ENCODE results near the gene EXOC3L1.

The EXOC3L1 gene

DNA sequence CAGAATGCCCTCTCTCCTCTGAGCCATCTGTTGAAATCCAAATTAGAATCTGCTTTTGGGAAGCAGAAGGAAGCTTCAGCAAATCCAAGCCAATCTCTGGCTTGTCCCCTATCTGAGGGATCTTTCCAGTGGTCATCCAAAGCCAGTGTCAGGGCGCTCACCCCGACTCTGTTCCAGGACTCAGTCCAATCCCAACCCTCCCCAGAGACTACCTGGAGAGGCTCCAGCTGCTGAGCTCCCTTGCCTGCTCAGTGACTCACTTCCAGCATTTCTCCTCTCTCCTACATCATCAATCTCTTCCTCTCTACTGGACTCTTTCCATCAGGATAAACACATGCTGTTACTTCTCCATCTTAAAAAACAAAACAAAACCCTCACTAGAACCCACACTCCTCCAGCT lies 8.6 kb downstream of the EXOC3L1 start:
- DNase-seq = no peak

- no peak for DNase-seq
Measured at GRCh38 chr16:67180166-67180565, 9.8 kb downstream of the EXOC3L1 start.

DNA sequence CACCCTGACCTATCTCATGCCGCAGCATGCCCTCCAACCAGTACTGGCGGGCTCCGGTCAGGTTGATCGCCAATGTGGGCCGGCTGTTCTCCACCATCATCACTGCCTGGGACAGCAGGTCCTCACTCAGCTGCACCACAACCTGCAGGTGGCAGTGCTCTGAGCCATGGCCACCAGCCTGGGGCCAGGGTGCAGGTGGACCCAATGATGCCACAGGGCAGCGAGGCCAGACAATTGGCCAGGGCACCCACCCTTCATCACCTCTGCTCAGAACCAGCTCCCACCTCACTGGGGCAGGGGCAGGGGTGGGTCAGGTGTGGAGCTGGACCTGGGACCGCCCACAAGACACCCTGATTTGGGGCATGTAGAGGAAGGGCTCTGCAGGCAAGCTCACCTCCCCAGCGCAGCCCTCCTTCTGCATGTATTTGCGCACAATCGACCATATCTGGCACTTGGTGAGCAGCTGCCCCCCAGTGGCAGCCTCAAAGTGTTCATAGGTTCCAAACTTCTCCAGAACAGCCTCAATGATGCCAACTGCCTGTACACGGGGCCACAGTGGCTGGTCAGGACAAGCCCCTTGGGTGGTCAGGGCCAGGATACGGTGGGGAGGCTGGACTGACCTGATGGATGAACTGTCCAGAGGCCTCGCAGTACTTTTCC lies 10.4 kb downstream of the EXOC3L1 start:
- DNase-seq = no peak

- peak; percentile 55 for DNase-seq
Measured at GRCh38 chr16:67177743-67178699, 11.9 kb downstream of the EXOC3L1 start.

GRCh38 chr16:67176662-67177061 lies 13.3 kb downstream of the EXOC3L1 start:
- DNase-seq = no peak

DNA sequence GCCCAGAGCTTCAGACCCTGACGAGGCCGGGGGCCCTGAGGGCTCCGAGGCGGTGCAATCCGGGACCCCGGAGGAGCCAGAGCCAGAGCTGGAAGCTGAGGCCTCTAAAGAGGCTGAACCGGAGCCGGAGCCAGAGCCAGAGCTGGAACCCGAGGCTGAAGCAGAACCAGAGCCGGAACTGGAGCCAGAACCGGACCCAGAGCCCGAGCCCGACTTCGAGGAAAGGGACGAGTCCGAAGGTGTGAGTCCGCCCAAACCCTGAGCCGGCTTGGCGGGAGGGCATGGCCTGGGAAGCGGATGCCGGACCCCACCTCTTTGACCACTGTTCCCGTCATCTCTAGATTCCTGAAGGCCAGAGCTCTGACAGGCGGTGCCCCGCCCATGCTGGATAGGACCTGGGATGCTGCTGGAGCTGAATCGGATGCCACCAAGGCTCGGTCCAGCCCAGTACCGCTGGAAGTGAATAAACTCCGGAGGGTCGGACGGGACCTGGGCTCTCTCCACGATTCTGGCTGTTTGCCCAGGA lies 15.2 kb downstream of the EXOC3L1 start:
- no peak for DNase-seq

DNA sequence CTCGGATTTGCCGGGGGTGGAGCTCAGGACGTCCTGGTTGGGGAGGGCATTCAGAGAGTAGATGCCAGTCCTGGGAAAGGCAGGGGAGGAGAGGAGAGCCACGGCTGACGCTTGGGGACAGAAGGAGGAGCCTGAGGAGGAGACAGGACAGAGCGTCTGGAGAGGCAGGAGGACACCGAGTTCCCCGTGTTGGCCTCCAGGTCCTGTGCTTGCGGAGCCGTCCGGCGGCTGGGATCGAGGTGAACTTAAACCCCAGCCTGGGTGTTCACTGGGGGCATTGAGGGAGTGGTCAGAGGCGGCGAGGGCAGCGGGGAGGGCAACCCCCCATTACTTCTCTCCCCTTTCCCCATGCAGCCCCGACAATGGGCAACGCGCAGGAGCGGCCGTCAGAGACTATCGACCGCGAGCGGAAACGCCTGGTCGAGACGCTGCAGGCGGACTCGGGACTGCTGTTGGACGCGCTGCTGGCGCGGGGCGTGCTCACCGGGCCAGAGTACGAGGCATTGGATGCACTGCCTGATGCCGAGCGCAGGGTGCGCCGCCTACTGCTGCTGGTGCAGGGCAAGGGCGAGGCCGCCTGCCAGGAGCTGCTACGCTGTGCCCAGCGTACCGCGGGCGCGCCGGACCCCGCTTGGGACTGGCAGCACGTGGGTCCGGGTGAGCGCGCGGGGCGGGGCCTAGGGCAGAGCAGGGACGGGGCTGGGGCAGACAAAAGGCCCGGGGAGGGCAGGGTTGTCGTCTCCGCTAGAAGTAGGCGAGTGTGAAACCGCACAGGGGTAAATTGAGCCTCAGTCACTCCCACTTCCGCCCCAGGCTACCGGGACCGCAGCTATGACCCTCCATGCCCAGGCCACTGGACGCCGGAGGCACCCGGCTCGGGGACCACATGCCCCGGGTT lies 15.9 kb downstream of the EXOC3L1 start:
- no peak for DNase-seq

- DNase-seq = no peak
Measured at GRCh38 chr16:67173323-67173722, 16.6 kb downstream of the EXOC3L1 start.

- DNase-seq = no peak
Measured at GRCh38 chr16:67170949-67171649, 18.8 kb downstream of the EXOC3L1 start.

DNA sequence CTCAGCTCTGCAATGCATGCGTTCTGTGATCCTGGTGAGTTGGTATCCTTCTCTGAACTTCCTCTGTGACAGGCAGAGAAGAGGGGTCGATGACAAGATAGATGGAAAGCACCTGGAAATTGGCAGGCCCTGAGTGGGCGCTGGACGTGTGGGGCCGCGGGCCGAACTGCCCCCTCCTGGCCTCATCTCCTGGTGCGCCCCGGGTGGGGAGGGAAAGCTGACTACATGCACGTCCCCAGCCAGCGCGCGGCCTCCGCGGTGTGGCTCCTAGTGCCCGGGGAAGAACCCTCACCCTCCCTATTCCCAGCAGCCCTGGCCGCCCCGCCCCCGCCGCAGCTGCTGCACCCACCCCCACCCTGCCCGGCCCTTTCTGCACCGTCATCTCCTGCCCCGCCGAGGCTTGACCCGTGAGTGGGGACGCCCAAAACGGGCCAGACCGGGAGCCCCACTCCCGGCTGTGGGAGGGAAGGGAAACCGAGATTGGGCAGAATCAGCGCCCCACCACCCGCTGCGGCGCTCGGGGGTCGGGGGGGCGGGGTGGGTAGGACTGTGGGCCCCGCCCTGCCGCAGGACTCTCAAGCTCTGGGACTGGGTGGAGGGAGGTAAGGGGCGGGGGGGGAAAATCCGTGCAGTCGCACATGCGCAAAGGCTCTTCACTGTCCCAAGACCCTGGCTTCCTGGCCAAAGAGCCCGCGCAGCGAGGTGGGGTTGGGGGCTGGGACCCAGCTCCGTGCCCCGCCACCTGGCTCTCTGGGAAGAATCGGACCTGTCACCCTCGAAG lies 19.6 kb downstream of the EXOC3L1 start, which contains the start of gene NOL3:
TSS of gene NOL3 (plus strand) at position 371 of the 781 bp plus-strand sequence.
- DNase-seq = no peak

DNA sequence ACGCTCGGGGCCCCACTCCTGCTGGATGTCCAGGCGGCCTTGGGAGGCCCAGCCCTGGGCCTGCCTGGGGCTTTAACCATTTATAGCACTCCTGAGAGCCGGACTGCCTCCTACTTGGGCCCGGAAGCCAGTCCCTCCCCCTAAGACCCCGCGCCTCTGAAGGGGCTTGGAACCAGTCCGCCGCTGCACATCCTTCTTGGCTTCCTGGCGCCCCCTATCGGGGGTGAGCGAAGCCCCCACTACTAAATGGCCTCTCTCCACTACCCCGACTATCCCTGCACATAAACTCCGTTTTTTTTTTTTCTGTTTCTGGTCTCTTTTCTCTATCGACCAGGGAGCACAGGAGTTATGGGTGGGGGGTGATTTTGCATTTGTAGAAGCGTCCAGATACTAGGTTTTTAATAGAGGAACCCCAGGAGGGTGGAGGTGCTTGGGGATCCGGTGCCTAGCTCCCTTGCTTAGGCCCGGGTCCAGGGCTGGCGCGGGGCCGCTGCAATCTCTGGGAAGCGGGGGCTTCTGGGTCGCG lies 20.2 kb downstream of the EXOC3L1 start:
- DNase-seq = no peak

DNA sequence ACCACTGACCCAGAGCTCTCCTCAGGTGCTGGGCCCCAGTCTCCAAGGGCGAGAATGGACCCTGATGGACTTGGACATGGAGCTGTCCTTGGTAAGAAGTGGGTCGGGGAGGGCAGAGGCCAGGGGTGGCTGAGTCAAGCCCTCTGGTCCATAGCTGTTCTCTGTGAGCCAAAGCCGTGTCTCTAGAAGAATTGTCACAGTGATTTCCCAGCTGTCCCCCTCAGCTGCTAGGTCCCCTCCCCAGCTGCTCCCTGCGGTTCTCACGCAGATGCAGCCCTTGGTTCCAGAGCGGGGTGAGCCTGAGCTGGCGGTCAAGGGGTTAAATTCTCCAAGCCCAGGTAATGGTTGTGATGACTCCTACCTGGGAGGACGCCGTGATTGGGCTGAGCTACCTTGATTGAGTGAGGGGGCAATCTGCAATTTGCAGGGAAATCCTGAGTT lies 20.9 kb downstream of the EXOC3L1 start:
- no peak for DNase-seq

GRCh38 chr16:67167588-67167987 lies 22.3 kb downstream of the EXOC3L1 start:
- DNase-seq = no peak

GRCh38 chr16:67166598-67167168 lies 23.3 kb downstream of the EXOC3L1 start:
- no peak for DNase-seq

- DNase-seq = no peak
Measured at GRCh38 chr16:67166110-67166547, 23.8 kb downstream of the EXOC3L1 start.

DNA sequence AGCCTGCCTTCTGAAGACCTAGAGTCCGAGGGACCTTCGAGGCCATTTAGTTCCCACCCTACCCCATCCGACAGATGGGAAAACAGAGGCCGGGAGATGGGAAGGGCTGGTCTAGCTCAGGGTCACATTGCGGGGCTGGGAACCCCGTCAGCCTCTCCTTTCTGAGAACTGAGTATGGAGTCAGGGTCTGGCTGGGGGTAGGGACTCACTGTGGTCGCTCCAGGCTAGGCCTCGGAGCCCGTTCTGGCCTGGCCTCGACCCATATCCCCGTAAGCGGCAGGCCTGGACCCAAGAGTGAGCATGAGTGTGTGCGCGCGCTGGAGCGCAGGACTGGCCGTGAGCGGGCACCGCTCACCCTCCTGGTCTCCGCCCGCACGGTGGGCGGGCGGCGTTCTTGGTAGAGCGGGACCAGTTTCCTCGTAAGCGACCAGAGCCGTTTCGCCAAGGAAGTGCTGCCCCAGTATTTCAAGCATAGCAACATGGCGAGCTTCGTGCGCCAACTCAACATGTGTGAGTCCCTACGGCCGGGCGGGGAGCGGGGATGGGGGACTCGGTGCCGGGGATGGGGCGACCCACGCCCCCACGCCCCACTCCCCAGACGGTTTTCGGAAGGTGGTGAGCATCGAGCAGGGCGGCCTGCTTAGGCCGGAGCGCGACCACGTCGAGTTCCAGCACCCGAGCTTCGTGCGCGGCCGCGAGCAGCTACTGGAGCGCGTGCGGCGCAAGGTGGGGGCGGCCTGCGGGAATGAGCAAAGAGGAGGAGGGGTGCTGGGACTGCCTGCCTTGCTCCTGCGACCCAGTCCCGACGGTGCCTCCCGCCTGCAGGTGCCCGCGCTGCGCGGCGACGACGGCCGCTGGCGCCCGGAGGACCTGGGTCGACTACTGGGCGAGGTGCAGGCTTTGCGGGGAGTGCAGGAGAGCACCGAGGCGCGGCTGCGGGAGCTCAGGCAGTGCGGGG lies 24.5 kb downstream of the EXOC3L1 start:
- DNase-seq = no peak

DNA sequence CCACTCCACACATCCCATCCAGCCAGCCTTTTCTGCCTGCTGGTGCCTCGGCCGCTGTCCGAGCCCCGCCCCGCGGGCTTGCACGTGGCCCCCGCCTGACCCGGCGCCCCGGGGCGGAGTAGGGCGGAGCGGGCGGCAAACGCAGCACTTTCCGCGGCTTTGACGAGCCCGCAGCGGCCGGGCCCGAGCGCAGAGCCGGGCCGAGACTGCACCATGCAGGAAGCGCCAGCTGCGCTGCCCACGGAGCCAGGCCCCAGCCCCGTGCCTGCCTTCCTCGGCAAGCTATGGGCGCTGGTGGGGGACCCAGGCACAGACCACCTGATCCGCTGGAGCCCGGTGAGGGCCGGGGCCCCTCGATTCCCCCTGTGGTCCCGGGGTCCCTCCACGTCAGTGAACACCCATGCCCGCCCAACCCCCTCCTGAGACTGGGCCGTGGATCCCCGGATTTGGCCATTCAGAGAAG lies 25.3 kb downstream of the EXOC3L1 start, which contains the start of gene HSF4:
TSS of gene HSF4 (plus strand) at position 147 of the 463 bp plus-strand sequence. CDS start at position 214, 67 bp downstream.
- DNase-seq = no peak

- no peak for DNase-seq
Measured at GRCh38 chr16:67163999-67164558, 25.9 kb downstream of the EXOC3L1 start.

Data from NCI-H1417 treated with DMSO at 0.1 percent for 48 hours (cell line).